Activated CD4-positive, alpha-beta T cell treated with anti-CD3 and anti-CD28 coated beads for 48 hours (primary cell): ENCODE results near the gene CAPNS1.
"Not testable (repeated sequence)": the region's sequence is repeated elsewhere in the genome, so short reads cannot be mapped to it uniquely, and the experiment has no call there.

ENCODE experiments used
- DNase-seq: peaks from one replicate; pipeline ENCODE4 v3.0.0-alpha.2; 2020

The CAPNS1 gene

DNA sequence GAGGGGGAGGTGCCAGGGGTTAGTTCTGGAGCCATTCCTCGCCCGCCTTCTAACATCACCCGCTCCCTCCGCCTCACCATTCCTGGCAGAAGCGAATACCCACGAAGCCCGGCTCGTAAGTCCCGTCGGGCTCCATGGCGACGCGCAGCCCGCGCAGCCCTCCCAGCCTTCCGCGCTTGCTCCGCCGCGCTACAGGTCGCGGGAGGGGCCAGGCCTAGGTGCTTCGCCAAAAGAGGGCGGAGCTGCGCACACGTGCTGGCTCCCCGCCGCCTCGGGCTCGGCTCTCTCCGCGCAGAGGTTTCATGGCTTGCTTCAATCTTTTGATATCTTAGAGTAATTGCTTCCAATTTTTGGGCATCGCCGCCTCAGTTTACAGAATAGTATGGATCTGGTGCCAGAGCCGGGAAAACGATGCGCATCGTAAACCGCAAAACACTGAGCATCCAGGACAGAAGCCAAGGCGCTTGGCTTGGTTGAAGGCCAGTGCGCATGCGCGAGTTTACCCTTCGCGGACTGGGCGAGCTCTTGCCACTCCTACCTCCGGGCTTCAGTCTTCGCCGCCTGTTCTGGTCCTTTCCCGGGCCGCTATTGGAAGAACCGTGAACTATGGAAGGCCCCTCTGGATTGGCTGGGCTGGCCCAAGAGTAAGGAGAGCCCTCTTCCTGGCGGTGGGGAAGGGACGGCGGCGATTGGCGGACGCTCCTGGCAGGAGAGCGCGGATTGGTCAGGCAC lies 25.0 kb upstream of the CAPNS1 start, which contains the start of gene POLR2I:
Gene POLR2I (minus strand): TSS at position 155 of the 732 bp plus-strand sequence. CDS start 19 bp downstream, at position 136.
- peak; percentile 98 for DNase-seq

DNA sequence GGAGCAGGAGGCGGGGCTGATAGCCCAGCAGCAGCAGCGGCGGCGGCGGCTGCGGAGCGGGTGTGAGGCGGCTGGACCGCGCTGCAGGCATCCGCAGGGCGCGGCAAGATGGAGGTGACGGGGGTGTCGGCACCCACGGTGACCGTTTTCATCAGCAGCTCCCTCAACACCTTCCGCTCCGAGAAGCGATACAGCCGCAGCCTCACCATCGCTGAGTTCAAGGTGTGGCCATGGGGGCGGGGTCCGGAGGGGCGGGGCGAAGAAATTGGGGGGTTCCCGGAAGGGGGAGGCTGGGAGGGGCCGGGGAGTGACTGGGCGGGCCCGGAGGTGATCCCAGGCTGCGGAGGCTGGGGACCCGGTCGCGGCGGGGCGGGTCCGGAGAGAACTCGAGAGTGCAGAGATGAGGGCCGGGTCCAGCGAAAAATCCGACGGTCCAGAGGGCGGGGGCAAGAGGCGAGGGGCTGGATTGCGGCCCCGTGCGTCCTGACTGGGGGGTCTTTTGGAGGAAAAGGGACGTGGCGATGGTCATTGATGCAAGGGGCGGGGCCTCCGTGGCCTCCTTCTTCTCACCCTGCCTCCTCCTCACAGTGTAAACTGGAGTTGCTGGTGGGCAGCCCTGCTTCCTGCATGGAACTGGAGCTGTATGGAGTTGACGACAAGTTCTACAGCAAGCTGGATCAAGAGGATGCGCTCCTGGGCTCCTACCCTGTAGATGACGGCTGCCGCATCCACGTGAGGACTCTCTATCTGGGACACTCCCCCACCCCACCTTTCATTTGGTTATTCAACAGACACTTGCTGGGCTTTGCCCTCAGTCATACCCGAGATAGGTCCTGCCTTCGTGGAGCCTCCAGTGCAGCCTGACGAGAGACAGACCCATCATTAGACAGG lies 24.2 kb upstream of the CAPNS1 start, which contains the start of gene TBCB:
Gene TBCB (plus strand): TSS at position 16 of the 891 bp plus-strand sequence. CDS start 93 bp downstream, at position 109.
- peak; percentile 91 for DNase-seq

DNA sequence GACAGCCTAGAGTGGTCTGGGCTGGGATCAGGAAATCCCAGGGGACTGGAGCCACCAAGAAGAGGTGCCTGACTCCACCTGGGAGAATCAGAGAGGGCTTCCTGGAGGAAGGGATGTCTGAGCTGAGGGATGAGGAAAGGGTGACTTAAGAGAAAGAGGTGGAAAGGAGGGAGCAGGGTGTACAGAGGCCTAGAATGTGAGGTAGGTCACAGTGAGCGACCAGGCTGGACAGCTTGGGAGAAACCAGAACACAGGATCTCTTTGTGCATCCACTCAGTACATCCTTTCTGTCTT lies 23.6 kb upstream of the CAPNS1 start:
- no peak for DNase-seq

- DNase-seq: no peak
These were observed 19.5 kb upstream of the CAPNS1 start for GRCh38 chr19:36120092-36120983.

GRCh38 chr19:36120984-36121358 lies 18.9 kb upstream of the CAPNS1 start:
- no peak for DNase-seq

GRCh38 chr19:36121486-36122124 lies 18.3 kb upstream of the CAPNS1 start:
- DNase-seq: no peak

- no peak for DNase-seq
These were observed 14.3 kb upstream of the CAPNS1 start for GRCh38 chr19:36125557-36125956.

DNA sequence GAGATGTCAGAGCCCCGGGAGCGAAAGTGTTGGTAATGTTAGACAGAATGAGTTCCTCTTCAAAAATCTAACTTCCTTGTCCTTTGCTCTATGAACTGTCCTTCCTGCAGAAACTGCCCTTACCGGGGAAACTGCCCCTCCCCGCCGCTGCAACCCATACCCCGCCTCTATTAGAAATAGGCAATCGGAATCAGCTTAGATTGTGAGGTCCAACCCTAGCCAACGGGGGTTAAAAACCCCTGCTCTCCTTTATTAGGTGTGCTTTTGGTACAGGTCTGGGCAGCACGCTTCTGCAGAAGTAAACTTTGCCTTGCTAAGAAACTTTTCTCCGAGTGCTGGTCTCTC lies 11.5 kb upstream of the CAPNS1 start:
- DNase-seq: peak; percentile 12

GRCh38 chr19:36131221-36131620 lies 8.6 kb upstream of the CAPNS1 start:
- DNase-seq: not testable (repeated sequence)

DNA sequence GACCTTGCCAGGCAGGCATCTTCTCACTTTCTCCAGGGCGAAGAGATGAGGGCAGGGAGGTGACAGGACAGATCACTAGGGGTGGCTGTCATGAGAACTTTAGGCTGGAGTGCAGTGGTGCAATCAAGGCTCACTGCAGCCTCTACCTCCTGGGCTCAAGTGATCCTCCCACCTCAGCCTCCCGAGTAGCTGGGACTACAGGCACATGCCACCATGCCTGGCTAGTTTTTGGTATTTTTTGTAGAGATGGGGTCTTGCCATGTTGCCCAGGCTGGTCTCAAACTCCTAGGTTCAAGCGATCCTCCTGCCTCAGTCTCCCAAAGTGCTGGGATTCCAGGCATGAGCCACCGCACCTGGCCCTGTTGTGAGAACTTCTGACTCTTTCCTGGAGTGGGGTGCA lies 5.0 kb upstream of the CAPNS1 start:
- not testable (repeated sequence) for DNase-seq

GRCh38 chr19:36136964-36137686 lies 2.7 kb upstream of the CAPNS1 start:
- no peak for DNase-seq

GRCh38 chr19:36139120-36139472 lies 770 bp upstream of the CAPNS1 start:
- no peak for DNase-seq

DNA sequence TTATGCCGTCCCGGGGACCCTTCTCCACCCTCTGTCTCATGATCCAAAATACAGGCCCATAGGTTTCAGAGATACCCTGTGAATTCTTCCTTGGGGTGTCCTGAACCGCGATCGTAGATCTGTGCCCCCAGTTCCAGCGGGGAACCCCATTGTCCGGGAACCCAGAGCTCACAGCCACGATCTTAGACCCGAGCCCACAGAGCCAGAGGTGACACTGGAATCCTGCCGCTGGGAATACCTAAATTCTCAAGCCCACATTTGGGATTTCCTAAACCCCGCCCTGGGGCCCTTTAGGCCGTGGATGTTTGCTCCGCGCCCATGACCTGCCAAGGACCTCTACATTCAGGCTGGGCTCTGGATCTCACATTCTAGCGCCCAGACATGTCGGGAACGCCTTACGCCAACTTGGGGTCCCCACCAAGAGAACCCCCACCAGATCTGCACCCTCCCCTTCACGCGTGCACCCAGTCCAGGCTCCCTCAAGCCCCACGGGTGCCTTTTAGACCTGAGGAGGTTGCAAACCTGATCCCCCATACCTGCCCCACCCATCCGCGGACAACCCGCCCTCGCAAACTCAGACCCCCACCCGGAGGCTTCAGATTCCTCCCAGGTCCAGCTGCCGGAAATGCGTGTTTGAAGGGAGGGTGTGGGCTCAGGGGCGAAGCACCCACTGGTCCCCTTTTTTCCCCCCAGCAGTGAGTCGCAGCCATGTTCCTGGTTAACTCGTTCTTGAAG lies 605 bp downstream of the CAPNS1 start:
- DNase-seq: peak; percentile 55

DNA sequence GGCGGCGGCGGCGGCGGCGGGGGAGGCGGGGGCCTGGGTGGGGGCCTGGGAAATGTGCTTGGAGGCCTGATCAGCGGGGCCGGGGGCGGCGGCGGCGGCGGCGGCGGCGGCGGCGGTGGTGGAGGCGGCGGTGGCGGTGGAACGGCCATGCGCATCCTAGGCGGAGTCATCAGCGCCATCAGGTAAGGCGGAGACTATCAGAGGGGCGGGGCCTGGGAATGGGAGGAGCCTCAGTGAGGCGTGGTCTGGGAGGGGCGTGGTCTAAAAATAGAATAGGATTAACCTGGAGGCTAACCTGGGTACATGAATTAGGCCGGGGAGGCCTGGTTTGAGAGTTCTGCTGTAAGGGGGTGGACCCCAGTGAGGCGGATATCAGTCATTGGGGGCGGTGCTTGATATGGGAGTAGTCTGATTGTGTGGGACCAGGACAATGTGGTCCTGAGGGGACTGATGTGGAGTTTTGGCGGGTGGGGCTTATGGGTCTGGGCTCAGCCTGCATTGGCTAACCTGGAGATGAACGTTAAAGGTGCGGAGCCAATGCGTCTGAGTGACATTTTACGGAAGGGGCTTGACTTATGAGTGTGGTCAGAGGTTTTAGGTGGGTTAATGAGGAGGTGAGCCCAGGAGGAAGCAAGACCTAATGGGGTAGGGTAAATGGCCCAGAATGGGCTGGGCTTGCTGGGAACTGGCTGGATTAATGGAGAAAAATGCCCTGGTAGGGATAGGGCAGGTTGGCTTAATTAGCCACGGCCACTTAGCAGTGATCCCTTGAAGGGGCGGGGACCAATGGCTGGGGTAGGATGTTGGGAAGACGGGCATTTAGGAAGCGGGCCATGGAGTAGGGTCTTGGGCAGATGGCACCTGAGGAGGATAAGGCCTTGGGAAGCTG lies 1.4 kb downstream of the CAPNS1 start:
- peak; percentile 95 for DNase-seq

- DNase-seq: no peak
These were observed 2.2 kb downstream of the CAPNS1 start for GRCh38 chr19:36142046-36142445.

DNA sequence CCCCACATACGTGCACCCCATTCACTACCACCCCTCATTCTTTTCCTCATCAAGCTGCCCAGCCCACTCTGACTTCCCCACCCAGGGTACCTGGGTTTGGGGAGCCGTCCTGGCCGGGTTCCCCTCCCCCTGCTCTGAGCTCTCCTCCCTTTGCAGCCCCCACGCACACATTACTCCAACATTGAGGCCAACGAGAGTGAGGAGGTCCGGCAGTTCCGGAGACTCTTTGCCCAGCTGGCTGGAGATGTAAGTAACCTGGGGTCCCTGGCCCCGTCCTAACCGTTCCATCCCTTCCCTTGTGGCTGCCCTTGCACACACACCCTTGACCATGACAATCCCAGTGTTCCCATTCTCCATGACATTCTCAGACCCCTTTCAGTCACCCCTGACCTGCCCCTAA lies 2.6 kb downstream of the CAPNS1 start:
- no peak for DNase-seq

DNA sequence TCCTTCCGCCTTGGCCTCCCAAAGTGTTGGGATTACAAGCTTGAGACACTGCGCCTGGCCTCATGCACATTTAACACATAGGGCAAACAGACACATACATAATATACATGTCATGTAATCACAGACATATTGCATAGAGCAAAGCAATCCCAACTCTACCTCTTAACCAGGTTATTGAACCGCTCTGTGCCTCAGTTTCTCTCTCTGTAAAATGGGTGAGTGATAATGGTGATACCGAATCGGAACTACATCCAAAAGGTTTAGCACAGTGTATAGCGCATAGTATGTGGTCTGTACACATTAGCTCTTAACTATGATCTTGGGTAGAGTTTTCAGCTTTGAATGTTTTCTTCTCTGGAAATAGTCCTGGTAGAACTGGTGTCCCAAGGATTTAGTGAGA lies 4.8 kb downstream of the CAPNS1 start:
- no peak for DNase-seq

GRCh38 chr19:36149673-36150406 lies 10.0 kb downstream of the CAPNS1 start:
- DNase-seq: no peak

DNA sequence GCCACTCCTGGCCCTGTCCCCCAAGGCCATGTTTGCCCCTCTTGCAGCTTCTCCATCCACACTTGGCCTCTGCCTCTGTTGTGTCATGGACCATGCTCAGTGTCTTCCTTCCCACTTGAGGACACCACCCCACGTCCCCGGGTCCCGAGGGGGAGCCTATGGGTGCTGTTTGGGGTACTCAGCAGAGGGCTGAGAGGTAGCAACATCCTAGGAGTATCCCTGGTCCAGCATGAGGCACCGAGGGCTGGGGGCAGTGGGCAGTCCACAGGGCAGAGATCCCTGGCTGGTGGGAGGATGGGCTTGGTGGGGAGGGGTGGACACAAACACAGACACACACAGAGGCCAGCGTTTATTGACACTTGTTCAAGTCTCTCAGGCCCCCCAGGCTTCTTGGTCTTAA lies 10.7 kb downstream of the CAPNS1 start:
- DNase-seq: no peak
